Erythroblast (primary cell): Measurements from ENCODE around the gene DNMT1.

Source experiments
- GATA1 ChIP-seq: IDR thresholded peaks from 2 replicates; pipeline ENCODE4 v1.6.1; 2011; ENCODE audit warnings: low read depth, mild to moderate bottlenecking, control low read depth, low read length, moderate library complexity
- POLR2A ChIP-seq: IDR thresholded peaks from 2 replicates; pipeline ENCODE4 v1.6.1; 2011; ENCODE audit warnings: mild to moderate bottlenecking, low read length

DNA sequence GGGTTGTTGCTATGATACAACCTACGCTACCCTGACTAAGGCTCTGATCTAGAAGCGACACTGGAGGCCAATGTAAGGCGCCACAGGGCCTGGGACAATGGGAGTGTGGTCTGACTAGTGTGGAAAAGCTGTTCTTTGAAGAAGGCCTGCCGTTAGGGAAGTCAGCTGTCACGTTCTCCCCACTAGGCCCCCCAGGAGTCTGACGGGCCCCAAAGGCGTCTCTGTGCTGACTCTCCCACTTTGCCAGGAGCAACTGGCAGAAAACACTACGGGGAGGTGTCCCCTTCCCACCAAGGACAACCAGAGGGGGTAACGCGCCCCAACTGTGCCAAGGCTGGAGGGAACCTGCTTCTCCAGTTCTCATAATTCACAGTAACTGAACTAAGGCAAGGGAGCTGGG, 49.7 kb downstream of the DNMT1 start:
- TF ChIP-seq POLR2A (no peak), GATA1 (no peak)
